ENCODE data around the gene POU2F3. TPM values are rescaled to one million over a fixed set of nuclear protein-coding genes. Genes with fewer than 3 reads are reported as not detected.
A peak's percentile ranks its signal among the peaks of the same experiment; 100 is the strongest.

POU2F3 gene
- total RNA-seq, 4 donors from 2014 or later: 1.1 to 2.9 (median 1.5) TPM; not detected in 1

DNA sequence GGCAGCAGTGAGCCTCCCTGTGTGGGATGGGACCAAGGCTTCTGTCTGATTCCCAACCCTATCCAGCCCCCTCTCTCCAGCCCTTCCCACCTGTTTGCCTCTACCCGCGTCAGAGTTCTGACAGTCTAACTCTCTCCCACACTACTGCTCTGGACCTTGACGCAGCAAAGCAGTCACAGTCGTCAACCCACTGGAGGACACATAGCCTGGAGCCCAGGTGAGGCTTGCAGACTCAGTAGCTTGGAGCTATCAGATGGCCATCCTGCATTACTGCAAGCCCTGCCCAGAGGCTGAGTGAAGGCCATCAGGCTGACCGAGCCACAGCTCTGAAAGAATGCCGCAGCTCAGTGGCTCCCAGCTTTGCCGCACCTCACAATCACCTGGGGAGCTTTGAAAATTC, 25.4 kb upstream of the POU2F3 start:
- peaks cover 37 to 95% (median 50%) of the 10 kb centered on the region in 3 donors for H3K4me1 ChIP-seq
- H3K4me3 ChIP-seq: no peak overlapping the region
- no peak for TF ChIP-seq POLR2A (IDR thresholded peaks at IDR 0.05)
- TF ChIP-seq, protein P1, sequence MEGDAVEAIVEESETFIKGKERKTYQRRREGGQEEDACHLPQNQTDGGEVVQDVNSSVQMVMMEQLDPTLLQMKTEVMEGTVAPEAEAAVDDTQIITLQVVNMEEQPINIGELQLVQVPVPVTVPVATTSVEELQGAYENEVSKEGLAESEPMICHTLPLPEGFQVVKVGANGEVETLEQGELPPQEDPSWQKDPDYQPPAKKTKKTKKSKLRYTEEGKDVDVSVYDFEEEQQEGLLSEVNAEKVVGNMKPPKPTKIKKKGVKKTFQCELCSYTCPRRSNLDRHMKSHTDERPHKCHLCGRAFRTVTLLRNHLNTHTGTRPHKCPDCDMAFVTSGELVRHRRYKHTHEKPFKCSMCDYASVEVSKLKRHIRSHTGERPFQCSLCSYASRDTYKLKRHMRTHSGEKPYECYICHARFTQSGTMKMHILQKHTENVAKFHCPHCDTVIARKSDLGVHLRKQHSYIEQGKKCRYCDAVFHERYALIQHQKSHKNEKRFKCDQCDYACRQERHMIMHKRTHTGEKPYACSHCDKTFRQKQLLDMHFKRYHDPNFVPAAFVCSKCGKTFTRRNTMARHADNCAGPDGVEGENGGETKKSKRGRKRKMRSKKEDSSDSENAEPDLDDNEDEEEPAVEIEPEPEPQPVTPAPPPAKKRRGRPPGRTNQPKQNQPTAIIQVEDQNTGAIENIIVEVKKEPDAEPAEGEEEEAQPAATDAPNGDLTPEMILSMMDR (IDR thresholded peaks at IDR 0.05): no peak
- no peak for DNase-seq
- H3K27ac ChIP-seq: peak overlapping the region in 2 of 4 donors; percentile 89 to 90
- peaks cover 0 to 5% (median 0%) of the 10 kb centered on the region in 4 donors for H3K27me3 ChIP-seq
- peaks cover 0 to 11% (median 0%) of the 10 kb centered on the region in 3 donors for H3K36me3 ChIP-seq
- intact Hi-C loops (cut with DNase I): no loop called here
- no peaks in the 10 kb centered on the region for H3K9me3 ChIP-seq
- WGBS, 2 donors: 81 to 95% methylated on average over 3 to 4 of the region's 7 CpGs

DNA sequence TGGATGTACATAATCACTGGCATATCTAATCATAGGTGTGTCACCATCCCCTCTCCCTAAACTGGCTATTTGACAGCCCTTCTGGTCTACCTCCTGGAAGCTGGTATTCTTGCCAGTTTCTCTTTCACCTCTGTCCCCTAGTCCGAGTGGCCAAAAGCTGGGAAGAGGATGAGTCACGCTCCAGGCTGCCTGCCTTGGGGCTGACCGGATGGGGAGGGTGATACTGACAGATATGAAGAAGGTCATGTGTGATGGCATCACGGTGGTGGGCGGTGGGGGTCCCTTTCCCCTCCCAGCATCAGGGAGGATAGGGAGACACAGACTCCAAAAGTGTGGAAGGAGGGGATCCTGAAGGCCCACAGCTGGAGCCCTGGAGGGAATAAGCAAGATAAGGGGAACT, 24.3 kb upstream of the POU2F3 start:
- H3K27ac ChIP-seq: peak overlapping the region; percentile 39 to 75 (median 66)
- H3K27me3 ChIP-seq: peaks cover 0 to 5% (median 0%) of the 10 kb centered on the region in 4 donors
- intact Hi-C loops (cut with DNase I): no loop called here
- WGBS, 2 donors: 60 to 61% methylated on average over 1 to 3 of the region's 5 CpGs
- no peak for DNase-seq
- TF ChIP-seq POLR2A (IDR thresholded peaks at IDR 0.05): no peak
- TF ChIP-seq, protein P1 (IDR thresholded peaks at IDR 0.05): no peak
- no peaks in the 10 kb centered on the region for H3K9me3 ChIP-seq
- H3K36me3 ChIP-seq: peaks cover 0 to 11% (median 0%) of the 10 kb centered on the region in 3 donors
- peaks cover 34 to 95% (median 52%) of the 10 kb centered on the region in 3 donors for H3K4me1 ChIP-seq
- H3K4me3 ChIP-seq: no peak overlapping the region

DNA sequence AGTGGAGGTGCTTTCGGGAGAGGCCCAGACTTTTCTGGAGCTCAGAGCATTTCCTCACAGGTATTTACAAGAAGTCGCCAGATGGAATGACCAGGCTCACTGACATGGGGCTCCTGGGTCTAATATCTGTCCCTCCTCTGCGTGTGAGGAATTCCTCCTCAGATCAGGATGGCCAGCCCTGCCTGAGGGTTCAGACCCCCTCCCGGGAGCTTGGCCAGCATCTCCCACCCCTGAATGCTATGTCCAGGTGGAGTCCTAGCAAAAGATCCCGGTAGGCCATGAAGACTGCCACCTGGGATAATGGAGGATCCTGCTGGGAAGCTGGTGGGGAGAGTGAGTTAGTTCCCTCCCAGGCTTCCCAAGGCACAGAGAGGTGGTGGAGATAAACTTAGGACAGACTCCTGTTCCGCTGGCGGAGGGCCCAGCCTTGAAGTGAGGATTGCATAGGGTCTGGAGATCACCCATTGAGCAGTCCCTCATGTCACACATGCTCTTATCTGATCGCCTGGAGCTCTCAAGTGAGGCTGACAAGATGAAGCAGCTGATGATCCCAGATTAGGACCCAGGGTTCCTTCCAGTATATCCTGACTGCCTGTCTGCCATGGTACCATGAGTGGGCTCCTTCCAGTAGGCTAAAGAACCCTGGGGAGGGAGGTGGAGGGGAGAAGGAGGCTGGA, 23.4 kb upstream of the POU2F3 start:
- Histone ChIP-seq H3K4me1 (peaks cover 34 to 100% (median 57%) of the 10 kb centered on the region in 3 donors), H3K27me3 (no peaks in the 10 kb centered on the region), H3K9me3 (no peaks in the 10 kb centered on the region), H3K36me3 (peaks cover 0 to 11% (median 0%) of the 10 kb centered on the region in 3 donors), H3K27ac (peak overlapping the region in 3 of 4 donors; percentile 60 to 75 (median 71)), H3K4me3 (no peak overlapping the region)
- 50 to 96% methylated on average over 3 to 4 of the region's 8 CpGs for WGBS, 2 donors
- DNase-seq: no peak
- intact Hi-C loops (cut with DNase I): no loop called here
- no peak for TF ChIP-seq POLR2A (IDR thresholded peaks at IDR 0.05)
- TF ChIP-seq, protein P1 (IDR thresholded peaks at IDR 0.05): no peak

DNA sequence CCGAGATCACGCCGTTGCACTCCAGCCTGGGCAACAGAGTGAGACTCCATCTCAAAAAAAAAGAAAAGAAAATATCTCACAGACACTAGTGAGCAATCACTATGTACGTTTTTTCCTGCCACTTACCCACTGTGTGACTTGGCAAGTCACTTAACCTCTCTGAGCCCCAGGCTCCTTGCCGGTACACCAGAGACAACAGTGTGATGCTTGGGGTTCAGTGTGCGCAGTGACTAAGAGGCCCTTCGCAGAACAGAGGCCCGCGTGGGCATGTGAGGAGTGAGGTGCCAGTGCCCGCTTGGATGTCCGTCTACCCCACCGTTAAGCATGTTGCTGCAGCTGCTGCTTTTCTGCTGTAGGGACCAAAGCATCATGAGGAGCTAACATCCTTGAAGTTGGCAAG, 22.4 kb upstream of the POU2F3 start:
- Histone ChIP-seq H3K9me3 (no peaks in the 10 kb centered on the region), H3K4me3 (no peak overlapping the region), H3K27me3 (no peaks in the 10 kb centered on the region), H3K4me1 (peaks cover 26 to 100% (median 56%) of the 10 kb centered on the region in 3 donors), H3K36me3 (peaks cover 0 to 11% (median 0%) of the 10 kb centered on the region in 3 donors), H3K27ac (peak overlapping the region in 3 of 4 donors; percentile 44 to 84 (median 67))
- DNase-seq: no peak
- WGBS, 2 donors: 67 to 72% methylated on average over 11 to 12 of the region's 12 CpGs
- TF ChIP-seq, protein P1 (IDR thresholded peaks at IDR 0.05): no peak
- TF ChIP-seq POLR2A (IDR thresholded peaks at IDR 0.05): no peak
- intact Hi-C loops (cut with DNase I): no loop called here

DNA sequence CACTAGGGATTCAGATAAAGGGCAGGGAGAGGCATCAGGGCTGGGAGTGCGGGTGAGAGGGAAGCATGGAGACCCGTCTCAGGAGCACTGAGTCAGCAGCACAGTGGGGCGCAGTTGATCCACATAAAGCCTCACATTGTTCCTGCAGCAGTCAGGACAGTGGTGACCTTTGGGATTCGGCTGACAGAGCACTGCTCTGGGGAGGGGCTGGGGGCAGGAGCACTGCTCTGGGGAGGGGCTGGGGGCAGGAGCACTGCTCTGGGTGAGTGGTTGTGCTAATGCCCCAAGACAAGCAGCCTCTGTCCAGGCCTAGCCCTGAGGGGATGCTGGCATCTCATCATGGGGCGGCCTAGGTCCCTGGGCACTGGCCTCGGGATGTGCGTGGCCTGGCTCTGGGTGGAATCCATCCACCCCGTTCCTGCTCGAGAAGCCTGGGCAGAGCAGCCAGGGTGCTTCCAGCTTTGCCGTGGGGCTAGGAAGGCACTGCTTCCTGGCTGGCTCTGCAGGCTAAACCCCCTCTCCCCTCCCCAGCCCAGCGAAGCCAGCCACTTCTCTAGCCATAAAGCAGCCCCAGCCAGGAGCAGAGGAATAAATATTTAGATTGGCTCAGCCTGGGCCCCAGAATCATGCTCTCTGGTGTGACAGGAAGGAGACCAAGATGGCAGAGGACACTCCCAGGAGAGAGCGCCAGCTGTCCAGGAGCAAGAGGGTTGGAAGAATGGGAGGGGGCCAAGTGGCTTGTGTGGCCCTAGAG, 21.8 kb upstream of the POU2F3 start:
- H3K27me3 ChIP-seq: no peaks in the 10 kb centered on the region
- intact Hi-C loops (cut with DNase I): no loop called here
- peaks cover 25 to 100% (median 56%) of the 10 kb centered on the region in 3 donors for H3K4me1 ChIP-seq
- H3K27ac ChIP-seq: peak overlapping the region; percentile 44 to 84 (median 56)
- no peak overlapping the region for H3K4me3 ChIP-seq
- TF ChIP-seq POLR2A (IDR thresholded peaks at IDR 0.05): no peak
- TF ChIP-seq, protein P1 (IDR thresholded peaks at IDR 0.05): no peak
- DNase-seq: no peak
- 48 to 67% methylated on average over 3 to 4 of the region's 12 CpGs for WGBS, 2 donors
- H3K36me3 ChIP-seq: peaks cover 0 to 11% (median 0%) of the 10 kb centered on the region in 3 donors
- H3K9me3 ChIP-seq: no peaks in the 10 kb centered on the region

Measured in esophagus squamous epithelium (tissue), 5 donors.